ENCODE measurements around the gene GLMP. TPM values are rescaled to one million over a fixed set of nuclear protein-coding genes. Genes with fewer than 3 reads are reported as not detected.

The GLMP gene
- total RNA-seq, 1 donor from 2014 or later, result 20.4 TPM

- Histone ChIP-seq H3K9ac (ENCODE audit: low read depth in 1 of 3, low read length in 3 of 3) (no peak overlapping the region), H3K4me1 (ENCODE audit: control insufficient read depth in 3 of 3, insufficient read depth in 3 of 3, low read length in 3 of 3) (no peaks in the 10 kb centered on the region), H3K9me3 (ENCODE audit: control insufficient read depth in 3 of 3, low read length in 3 of 3) (no peaks in the 10 kb centered on the region), H3K4me3 (ENCODE audit: low read length in 3 of 3) (no peak overlapping the region), H3K36me3 (ENCODE audit: control insufficient read depth in 3 of 3, insufficient read depth in 3 of 3, low read length in 3 of 3) (peaks cover 67 to 75% (median 75%) of the 10 kb centered on the region in 3 donors), H3K27me3 (ENCODE audit: control insufficient read depth in 3 of 3, insufficient read depth in 3 of 3, low read length in 3 of 3) (no peaks in the 10 kb centered on the region), H3K27ac (ENCODE audit: low read depth, low read length) (no peak overlapping the region)
Observed at GRCh38 chr1:156258859-156259258, 36.6 kb downstream of the GLMP start.

- Histone ChIP-seq H3K27me3 (ENCODE audit: control insufficient read depth in 3 of 3, insufficient read depth in 3 of 3, low read length in 3 of 3) (no peaks in the 10 kb centered on the region), H3K9ac (ENCODE audit: low read depth in 1 of 3, low read length in 3 of 3) (no peak overlapping the region), H3K9me3 (ENCODE audit: control insufficient read depth in 3 of 3, low read length in 3 of 3) (no peaks in the 10 kb centered on the region), H3K4me3 (ENCODE audit: low read length in 3 of 3) (no peak overlapping the region), H3K4me1 (ENCODE audit: control insufficient read depth in 3 of 3, insufficient read depth in 3 of 3, low read length in 3 of 3) (no peaks in the 10 kb centered on the region), H3K27ac (ENCODE audit: low read depth, low read length) (no peak overlapping the region), H3K36me3 (ENCODE audit: control insufficient read depth in 3 of 3, insufficient read depth in 3 of 3, low read length in 3 of 3) (peaks cover 67 to 76% (median 76%) of the 10 kb centered on the region in 3 donors)
Observed at GRCh38 chr1:156257711-156258110, 37.8 kb downstream of the GLMP start.

GRCh38 chr1:156253634-156254033, 41.8 kb downstream of the GLMP start:
- H3K27ac ChIP-seq (ENCODE audit: low read depth, low read length), result no peak overlapping the region
- peaks cover 0 to 8% (median 4%) of the 10 kb centered on the region in 3 donors for H3K4me1 ChIP-seq (ENCODE audit: control insufficient read depth in 3 of 3, insufficient read depth in 3 of 3, low read length in 3 of 3)
- H3K9ac ChIP-seq (ENCODE audit: low read depth in 1 of 3, low read length in 3 of 3), result no peak overlapping the region
- H3K36me3 ChIP-seq (ENCODE audit: control insufficient read depth in 3 of 3, insufficient read depth in 3 of 3, low read length in 3 of 3), result peaks cover 70 to 79% (median 76%) of the 10 kb centered on the region in 3 donors
- H3K27me3 ChIP-seq (ENCODE audit: control insufficient read depth in 3 of 3, insufficient read depth in 3 of 3, low read length in 3 of 3), result no peaks in the 10 kb centered on the region
- no peaks in the 10 kb centered on the region for H3K9me3 ChIP-seq (ENCODE audit: control insufficient read depth in 3 of 3, low read length in 3 of 3)
- H3K4me3 ChIP-seq (ENCODE audit: low read length in 3 of 3), result no peak overlapping the region

GRCh38 chr1:156251527-156251926, 44.0 kb downstream of the GLMP start:
- Histone ChIP-seq H3K4me3 (ENCODE audit: low read length in 3 of 3) (no peak overlapping the region), H3K4me1 (ENCODE audit: control insufficient read depth in 3 of 3, insufficient read depth in 3 of 3, low read length in 3 of 3) (peaks cover 11 to 22% (median 18%) of the 10 kb centered on the region in 3 donors), H3K27me3 (ENCODE audit: control insufficient read depth in 3 of 3, insufficient read depth in 3 of 3, low read length in 3 of 3) (peaks cover 0 to 5% (median 4%) of the 10 kb centered on the region in 3 donors), H3K36me3 (ENCODE audit: control insufficient read depth in 3 of 3, insufficient read depth in 3 of 3, low read length in 3 of 3) (peaks cover 53 to 62% (median 59%) of the 10 kb centered on the region in 3 donors), H3K27ac (ENCODE audit: low read depth, low read length) (no peak overlapping the region), H3K9me3 (ENCODE audit: control insufficient read depth in 3 of 3, low read length in 3 of 3) (no peaks in the 10 kb centered on the region), H3K9ac (ENCODE audit: low read depth in 1 of 3, low read length in 3 of 3) (no peak overlapping the region)

- Histone ChIP-seq H3K9ac (ENCODE audit: low read depth in 1 of 3, low read length in 3 of 3) (no peak overlapping the region), H3K4me1 (ENCODE audit: control insufficient read depth in 3 of 3, insufficient read depth in 3 of 3, low read length in 3 of 3) (peaks cover 22 to 32% (median 29%) of the 10 kb centered on the region in 3 donors), H3K9me3 (ENCODE audit: control insufficient read depth in 3 of 3, low read length in 3 of 3) (no peaks in the 10 kb centered on the region), H3K27ac (ENCODE audit: low read depth, low read length) (no peak overlapping the region), H3K36me3 (ENCODE audit: control insufficient read depth in 3 of 3, insufficient read depth in 3 of 3, low read length in 3 of 3) (peaks cover 48 to 52% (median 49%) of the 10 kb centered on the region in 3 donors), H3K4me3 (ENCODE audit: low read length in 3 of 3) (no peak overlapping the region), H3K27me3 (ENCODE audit: control insufficient read depth in 3 of 3, insufficient read depth in 3 of 3, low read length in 3 of 3) (peaks cover 17 to 23% (median 22%) of the 10 kb centered on the region in 3 donors)
Observed at GRCh38 chr1:156249593-156249992, 45.9 kb downstream of the GLMP start.

- peaks cover 19 to 28% (median 28%) of the 10 kb centered on the region in 3 donors for H3K27me3 ChIP-seq (ENCODE audit: control insufficient read depth in 3 of 3, insufficient read depth in 3 of 3, low read length in 3 of 3)
- no peaks in the 10 kb centered on the region for H3K9me3 ChIP-seq (ENCODE audit: control insufficient read depth in 3 of 3, low read length in 3 of 3)
- peaks cover 39 to 42% (median 41%) of the 10 kb centered on the region in 3 donors for H3K36me3 ChIP-seq (ENCODE audit: control insufficient read depth in 3 of 3, insufficient read depth in 3 of 3, low read length in 3 of 3)
- peaks cover 22 to 32% (median 29%) of the 10 kb centered on the region in 3 donors for H3K4me1 ChIP-seq (ENCODE audit: control insufficient read depth in 3 of 3, insufficient read depth in 3 of 3, low read length in 3 of 3)
- no peak overlapping the region for H3K4me3 ChIP-seq (ENCODE audit: low read length in 3 of 3)
- peak overlapping the region in 1 of 3 donors; percentile 33 for H3K9ac ChIP-seq (ENCODE audit: low read depth in 1 of 3, low read length in 3 of 3)
- H3K27ac ChIP-seq (ENCODE audit: low read depth, low read length), result no peak overlapping the region
Observed at GRCh38 chr1:156248323-156248683, 47.2 kb downstream of the GLMP start.

GRCh38 chr1:156247460-156248322, 47.8 kb downstream of the GLMP start, which contains the start of gene PAQR6:
PAQR6 (minus strand) TSS chr1:156248056; CDS start chr1:156246731, 1,325 bp downstream.
- H3K36me3 ChIP-seq (ENCODE audit: control insufficient read depth in 3 of 3, insufficient read depth in 3 of 3, low read length in 3 of 3), result peaks cover 33 to 36% (median 35%) of the 10 kb centered on the region in 3 donors
- peak within 1 kb of the TSS in 2 of 3 donors; percentile 20 to 33 for H3K9ac ChIP-seq (ENCODE audit: low read depth in 1 of 3, low read length in 3 of 3)
- H3K4me3 ChIP-seq (ENCODE audit: low read length in 3 of 3), result no peak within 1 kb of the TSS
- H3K27ac ChIP-seq (ENCODE audit: low read depth, low read length), result no peak within 1 kb of the TSS
- H3K27me3 ChIP-seq (ENCODE audit: control insufficient read depth in 3 of 3, insufficient read depth in 3 of 3, low read length in 3 of 3), result peaks cover 19 to 28% (median 28%) of the 10 kb centered on the region in 3 donors
- no peaks in the 10 kb centered on the region for H3K9me3 ChIP-seq (ENCODE audit: control insufficient read depth in 3 of 3, low read length in 3 of 3)
- H3K4me1 ChIP-seq (ENCODE audit: control insufficient read depth in 3 of 3, insufficient read depth in 3 of 3, low read length in 3 of 3), result peaks cover 22 to 32% (median 29%) of the 10 kb centered on the region in 3 donors

- Histone ChIP-seq H3K4me1 (ENCODE audit: control insufficient read depth in 3 of 3, insufficient read depth in 3 of 3, low read length in 3 of 3) (peaks cover 22 to 31% (median 28%) of the 10 kb centered on the region in 3 donors), H3K9ac (ENCODE audit: low read depth in 1 of 3, low read length in 3 of 3) (no peak overlapping the region), H3K27me3 (ENCODE audit: control insufficient read depth in 3 of 3, insufficient read depth in 3 of 3, low read length in 3 of 3) (peaks cover 19 to 28% (median 28%) of the 10 kb centered on the region in 3 donors), H3K27ac (ENCODE audit: low read depth, low read length) (no peak overlapping the region), H3K4me3 (ENCODE audit: low read length in 3 of 3) (no peak overlapping the region), H3K36me3 (ENCODE audit: control insufficient read depth in 3 of 3, insufficient read depth in 3 of 3, low read length in 3 of 3) (peaks cover 27 to 29% (median 28%) of the 10 kb centered on the region in 3 donors), H3K9me3 (ENCODE audit: control insufficient read depth in 3 of 3, low read length in 3 of 3) (no peaks in the 10 kb centered on the region)
Observed at GRCh38 chr1:156246781-156247459, 48.6 kb downstream of the GLMP start.

- Histone ChIP-seq H3K9ac (ENCODE audit: low read depth in 1 of 3, low read length in 3 of 3) (no peak overlapping the region), H3K4me1 (ENCODE audit: control insufficient read depth in 3 of 3, insufficient read depth in 3 of 3, low read length in 3 of 3) (peaks cover 22 to 28% (median 25%) of the 10 kb centered on the region in 3 donors), H3K27ac (ENCODE audit: low read depth, low read length) (no peak overlapping the region), H3K4me3 (ENCODE audit: low read length in 3 of 3) (no peak overlapping the region), H3K27me3 (ENCODE audit: control insufficient read depth in 3 of 3, insufficient read depth in 3 of 3, low read length in 3 of 3) (peaks cover 19 to 29% (median 28%) of the 10 kb centered on the region in 3 donors), H3K9me3 (ENCODE audit: control insufficient read depth in 3 of 3, low read length in 3 of 3) (no peaks in the 10 kb centered on the region), H3K36me3 (ENCODE audit: control insufficient read depth in 3 of 3, insufficient read depth in 3 of 3, low read length in 3 of 3) (peaks cover 21 to 26% (median 23%) of the 10 kb centered on the region in 3 donors)
Observed at GRCh38 chr1:156246241-156246780, 49.2 kb downstream of the GLMP start.

Data from skeletal muscle tissue (tissue), 4 donors.